GM18508 (cell line): ENCODE data around the gene NPLOC4.

Experiments used
- ATAC-seq: cut with Tn5 transposase; IDR thresholded peaks from one replicate; pipeline ENCODE4 v1.9.1; 2021; ENCODE audit warnings: moderate number of reproducible peaks; ENCODE audit not compliant: insufficient read depth, unreplicated experiment

Gene NPLOC4

DNA sequence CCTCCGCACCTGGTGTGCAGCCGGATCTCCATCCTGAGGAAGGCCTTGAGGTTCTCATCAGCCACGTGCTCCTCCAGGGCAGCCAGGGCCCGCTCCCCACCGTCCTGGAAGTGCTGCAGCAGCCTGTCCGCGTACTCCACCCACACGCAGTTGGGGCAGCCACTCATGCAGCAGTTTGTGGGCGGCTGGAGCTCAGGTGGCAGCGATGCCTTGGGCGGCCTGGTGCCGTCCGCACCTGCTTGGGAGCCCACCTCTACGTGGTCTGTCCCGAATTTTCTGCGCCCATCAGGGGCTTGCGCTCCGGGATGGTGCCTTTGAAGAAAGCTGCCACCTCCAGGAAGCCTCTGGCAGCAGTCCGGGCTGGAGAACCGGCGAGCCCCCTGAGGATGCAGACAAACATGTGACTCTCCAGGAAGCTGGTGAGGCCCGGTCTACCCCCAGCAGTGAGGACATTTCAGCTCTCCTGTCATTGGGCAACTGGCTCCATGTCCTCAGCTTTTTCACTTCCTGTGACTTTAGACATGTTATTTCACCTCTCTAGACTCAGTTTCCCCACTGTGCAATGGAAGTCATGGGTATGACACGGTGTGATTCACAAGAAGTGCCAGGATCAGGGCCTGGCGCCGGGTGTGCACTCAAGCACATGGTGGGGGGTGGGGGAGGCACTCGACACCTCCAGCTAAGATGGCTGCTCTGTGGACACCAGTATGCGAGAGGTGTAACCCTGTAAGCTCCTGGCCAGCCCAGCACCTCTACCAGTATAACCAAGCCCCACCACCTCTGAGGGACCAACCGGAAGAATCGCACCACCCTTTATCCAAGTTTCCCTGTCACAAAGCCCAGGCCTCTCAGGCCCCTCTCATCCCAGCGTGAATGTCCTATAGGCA lies 28.5 kb upstream of the NPLOC4 start:
- ATAC-seq = no peak

DNA sequence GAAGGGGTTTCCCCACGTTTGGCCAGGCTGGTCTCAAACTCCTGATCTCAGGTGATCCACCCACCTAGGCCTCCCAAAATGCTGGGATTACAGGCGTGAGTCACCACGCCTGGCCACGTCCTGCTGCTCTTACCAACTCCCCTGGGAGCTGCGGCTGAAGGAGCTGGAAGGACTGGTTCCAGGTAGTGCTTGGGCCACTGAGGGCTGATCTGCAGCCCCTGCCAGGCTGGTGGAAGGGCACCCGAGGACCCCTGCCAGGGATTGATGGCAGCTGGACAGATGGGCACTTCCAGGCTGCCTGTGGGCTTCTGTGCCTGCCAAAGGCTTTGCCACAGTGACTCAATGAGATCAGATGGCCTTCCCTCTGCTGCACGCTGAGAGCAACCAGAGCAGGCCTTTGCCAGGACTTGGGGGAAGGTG lies 27.1 kb upstream of the NPLOC4 start:
- no peak for ATAC-seq

DNA sequence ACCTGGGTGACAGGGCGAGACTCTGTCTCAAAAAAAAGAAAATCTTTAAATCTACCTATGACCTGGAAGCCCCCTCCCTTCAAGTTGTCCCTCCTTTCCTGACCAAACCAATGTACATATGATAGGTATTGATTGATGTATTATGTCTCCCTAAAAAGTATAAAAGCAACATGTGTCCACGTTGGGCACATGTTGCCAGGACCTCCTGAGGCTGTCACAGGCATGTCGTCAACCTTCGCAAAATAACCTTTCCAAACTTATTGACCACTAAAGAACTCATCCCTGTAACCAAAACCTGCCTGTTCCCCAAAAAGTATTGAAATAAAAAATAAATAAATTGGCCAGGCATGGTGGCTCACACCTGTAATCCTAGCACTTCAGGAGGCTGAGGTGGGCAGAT lies 25.1 kb upstream of the NPLOC4 start:
- ATAC-seq = no peak

DNA sequence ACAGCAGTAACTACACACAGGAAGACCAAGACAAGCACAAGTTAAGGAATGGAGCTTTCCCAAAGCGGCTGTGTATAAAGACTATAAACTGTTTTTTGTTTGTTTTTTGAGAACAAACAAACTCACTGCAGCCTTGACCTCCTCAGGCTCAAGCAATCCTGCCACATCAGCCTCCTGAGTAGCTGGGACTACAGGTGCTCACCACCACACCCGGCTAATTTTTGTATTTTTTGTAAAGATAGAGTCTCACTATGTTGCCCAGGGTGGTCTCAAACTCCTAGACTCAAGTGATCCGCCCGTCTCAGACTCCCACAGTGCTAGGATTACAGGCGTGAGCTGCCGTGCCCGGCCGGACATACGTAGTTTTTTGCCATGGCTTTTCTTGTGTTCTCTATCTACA lies 23.5 kb upstream of the NPLOC4 start:
- ATAC-seq = no peak

DNA sequence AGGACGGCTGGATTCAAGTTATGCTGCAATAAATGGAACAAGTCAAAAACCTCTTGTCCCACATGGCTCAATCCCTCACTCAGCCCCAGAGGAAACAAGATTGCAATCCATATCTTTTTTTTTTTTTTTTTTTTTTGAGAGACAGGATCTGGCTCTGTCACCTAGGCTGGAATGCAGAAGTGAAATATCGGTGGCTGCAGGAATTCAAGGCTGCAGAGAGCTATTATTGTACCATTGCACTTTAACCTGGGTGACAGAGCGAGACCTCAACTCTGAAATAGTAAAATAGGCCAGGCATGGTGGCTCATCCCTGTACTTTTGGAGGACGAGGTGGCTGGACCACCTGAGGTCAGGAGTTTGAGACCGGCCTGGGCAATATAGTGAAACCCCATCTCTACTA lies 22.1 kb upstream of the NPLOC4 start:
- ATAC-seq = no peak

DNA sequence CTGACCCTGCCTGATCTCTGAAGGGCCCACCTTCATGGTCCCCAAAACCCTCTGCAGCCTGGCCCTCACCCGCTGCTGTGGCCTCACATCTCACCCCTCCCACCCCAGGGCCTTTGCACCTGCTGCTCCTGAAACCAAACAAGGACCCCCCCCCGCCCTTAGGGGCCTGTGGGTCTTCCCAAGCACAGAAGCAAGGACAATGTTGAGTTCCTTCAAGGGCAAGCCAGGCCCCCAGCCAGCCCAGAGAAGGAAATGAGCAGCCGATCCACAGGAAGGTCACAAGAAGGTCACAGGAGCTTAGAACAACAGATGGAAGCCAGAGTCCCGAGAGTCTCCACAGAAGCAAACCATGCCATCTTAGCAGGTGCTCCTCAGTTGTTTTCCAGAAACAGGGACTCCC lies 19.9 kb upstream of the NPLOC4 start:
- ATAC-seq = no peak

DNA sequence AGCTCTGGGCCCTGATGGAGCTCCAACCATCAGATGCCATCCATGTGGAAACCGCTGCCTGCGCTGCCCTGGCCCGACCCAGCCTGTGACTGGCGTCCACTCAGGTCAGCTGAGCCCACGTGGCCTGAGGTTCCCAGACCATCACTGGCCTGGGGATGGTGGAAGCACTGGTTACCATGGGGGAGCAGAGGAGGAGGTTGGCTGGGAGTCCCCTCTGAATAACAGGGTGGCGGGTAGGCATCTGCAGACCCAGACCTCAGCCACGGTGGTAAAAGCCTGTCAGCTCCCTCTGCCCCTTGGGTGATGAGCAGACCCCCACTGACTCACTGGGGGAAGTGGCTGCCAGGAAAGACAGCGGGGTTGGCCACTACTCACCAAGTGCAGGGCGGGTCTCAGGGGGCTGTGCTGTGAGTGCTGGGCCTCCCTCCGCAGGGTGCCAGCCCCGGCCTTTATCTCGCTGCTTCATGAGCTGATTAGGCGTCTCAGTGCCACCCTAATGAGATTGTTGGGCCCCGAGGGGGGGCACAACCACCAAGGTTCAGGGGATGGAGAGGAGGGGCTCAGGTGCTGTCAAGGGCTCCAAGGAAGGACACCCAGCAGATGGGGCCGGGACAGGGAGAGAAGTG lies 19.3 kb upstream of the NPLOC4 start, which contains the start of gene PDE6G:
PDE6G (minus strand) TSS at position 425 of the 626 bp plus-strand sequence. CDS start 3,237 bp downstream, outside the sequence.
- no peak for ATAC-seq

DNA sequence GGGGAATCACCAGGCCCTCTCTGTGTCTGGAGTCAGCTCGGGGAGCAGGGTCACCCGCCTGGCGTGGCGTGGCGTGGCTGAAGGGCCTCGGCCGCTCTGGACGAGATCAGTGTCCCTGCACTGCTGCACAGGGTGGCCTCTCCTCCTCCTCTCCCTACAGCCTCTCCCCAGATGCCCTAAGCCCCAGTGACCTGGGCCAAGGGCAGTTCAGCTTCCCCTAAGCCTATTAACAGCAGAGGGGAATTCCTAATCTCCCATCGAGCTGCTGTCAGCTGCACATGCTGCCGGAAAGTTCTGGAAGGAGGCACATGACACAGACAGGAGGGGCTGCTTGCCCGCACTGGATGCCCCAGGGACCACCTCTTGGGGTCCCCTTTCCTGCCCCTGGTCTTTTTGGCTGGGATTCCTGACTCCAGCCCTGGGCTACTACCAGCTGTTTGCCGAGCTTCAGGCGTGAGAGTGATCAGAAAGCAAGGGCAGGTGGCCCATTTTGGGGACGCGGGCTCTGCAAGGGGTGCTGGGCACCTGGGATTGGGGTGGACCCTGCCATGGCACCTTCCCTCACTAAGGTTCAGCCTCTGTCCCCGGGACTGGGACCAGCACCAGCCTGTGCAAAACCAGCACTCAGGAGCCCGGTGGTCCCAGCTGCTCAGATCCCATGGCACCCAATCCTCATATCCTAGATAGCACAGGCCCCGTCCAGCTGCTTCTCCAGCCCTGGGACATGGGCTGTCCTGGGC lies 18.6 kb upstream of the NPLOC4 start:
- no peak for ATAC-seq

DNA sequence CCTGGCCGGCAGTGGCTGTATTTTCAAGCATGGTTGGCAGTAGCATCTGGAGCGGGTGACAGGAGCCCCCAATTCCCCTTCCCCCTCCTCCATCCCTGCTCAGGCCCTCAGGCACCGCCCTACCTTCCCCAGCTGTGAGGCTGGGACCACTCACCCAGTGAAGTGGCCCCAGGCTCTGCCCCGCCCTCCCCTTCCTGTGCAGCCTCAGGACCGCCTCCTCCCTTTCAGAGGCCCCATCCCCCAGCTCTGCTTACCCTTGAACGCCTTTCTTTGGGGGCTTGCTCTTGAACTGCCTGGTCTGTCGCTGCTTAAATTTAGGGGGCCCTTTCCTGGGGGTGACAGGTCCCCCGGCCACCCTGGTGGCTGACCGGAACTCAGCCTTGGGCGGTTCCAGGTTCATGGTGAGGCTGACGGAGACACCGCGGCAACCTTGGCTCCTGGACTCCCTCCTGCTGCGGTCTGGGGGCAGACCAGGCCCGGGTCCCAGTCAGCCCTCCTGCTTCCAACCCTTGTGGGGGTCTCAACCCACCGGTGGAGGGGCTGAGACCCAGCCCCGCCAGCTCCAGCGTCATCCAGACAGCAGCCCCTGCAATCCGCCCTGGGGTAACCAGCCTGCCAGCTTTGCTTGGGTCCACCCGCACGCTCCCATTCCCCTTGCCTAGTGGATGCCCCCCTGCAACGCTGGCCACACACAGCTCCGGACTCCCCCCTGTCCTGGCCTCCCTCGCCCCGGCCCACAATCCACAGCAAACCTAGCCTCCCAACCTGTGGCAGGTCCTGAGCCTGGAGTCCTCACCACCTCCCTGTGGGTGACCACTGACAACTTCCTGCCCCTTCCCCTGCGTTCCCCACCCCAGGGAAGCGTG lies 16.2 kb upstream of the NPLOC4 start:
- ATAC-seq = no peak

DNA sequence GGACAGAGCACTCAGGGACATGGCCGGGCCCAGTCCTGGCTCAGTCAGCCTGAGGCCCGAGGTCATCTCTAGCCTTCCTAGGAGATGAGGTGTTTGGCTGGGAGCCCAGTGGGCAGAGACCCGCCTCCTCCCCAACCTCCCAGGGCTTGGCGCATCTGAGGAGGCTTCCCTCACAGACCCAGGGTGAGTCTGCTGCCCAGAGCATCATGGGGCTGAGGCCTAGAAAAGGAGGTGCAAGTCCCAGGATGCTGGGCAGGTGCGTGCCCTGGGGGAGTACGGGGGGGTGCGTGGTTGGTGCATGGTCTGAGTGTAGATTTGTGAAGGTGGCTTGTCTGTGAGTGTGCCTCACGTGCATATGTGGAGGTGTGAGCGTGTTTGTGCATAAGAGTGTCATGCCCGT lies 14.8 kb upstream of the NPLOC4 start:
- ATAC-seq = no peak

DNA sequence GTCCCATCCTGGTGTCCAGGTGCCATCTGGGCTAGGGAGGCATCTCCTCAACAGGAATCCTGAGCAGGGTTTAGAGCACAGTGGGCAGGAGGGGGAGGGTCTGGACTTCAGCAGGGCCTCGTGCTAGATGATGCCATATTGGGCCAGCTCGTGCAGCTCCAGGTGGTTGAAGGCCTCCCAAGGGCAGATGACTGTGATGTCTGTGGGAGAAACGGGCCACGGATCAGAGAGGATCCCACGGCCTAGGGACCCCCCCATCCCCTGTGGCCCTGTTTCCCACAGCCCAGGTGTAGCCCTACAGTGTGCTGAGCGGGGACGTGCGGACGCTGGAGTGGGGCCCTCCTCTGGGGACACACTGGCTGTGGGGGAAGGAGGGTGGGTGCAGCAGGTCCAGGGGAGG lies 14.0 kb upstream of the NPLOC4 start:
- no peak for ATAC-seq

DNA sequence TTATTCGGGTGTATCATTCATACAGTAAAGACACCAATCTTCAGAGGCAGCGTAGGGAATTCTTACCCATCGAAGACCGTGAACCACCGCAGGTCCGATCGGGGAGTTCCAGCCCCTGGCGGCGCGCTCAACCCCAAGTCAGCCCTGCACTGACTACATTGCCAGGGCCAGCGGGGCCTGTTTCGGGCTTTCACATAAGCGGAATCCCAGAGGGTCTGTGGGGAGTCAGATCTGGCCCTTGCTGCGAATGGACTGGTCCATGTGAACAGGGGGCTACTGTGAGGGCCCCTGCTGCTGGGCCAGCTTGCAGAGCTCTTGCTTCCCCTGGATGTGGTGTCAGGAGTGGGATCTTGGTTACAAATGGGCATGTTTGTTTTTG lies 11.8 kb upstream of the NPLOC4 start:
- ATAC-seq = no peak

DNA sequence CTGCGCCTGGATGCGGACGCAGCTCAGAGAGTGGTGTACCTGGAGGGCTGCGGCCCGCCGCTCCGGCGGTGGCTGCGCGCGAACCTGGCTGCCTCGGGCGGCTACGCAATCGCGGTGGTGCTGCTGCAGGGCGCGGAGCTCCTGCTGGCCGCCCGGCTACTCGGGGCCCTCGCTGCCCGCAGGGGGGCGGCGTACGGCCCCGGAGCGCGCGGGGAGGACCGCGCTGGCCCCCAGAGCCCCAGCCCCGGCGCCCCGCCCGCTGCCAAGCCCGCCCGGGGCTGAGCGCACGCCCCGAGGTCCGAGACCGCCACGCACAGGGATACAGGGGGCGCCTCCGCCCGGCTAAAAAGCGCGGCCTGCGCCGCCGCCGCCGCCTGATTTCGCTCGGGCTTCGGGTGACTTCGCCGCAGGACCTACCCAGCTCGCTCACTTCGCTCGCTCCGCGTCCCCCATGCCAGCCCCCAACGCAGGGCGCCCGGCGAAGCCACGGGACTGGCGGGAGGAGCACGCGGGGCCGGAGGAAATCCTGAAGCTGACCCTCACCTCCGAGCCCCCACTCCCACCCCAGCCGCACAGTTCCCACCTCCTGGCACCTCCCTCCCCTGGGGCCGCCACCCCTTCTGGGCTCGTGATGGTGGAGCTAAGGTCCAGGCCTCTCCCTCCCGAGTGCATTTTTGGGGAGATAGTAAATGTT lies 11.2 kb upstream of the NPLOC4 start:
- no peak for ATAC-seq

DNA sequence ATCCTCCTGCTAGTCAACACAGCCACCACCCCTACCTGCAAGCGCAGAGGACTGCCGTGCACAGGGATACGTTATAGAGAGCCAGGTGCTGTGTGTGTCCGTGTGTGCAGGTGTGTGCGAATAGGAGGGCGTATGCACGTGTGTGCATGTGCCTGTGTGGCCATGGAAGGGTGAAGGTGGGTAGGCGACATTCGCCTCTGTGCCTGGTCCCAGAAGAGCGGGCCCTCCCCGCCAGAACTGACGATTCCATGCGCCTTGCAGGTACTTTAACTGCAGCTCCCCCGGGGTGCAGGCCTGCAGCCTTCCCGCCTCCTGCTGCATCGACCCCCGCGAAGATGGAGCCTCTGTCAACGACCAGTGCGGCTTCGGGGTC lies 10.7 kb upstream of the NPLOC4 start:
- no peak for ATAC-seq

DNA sequence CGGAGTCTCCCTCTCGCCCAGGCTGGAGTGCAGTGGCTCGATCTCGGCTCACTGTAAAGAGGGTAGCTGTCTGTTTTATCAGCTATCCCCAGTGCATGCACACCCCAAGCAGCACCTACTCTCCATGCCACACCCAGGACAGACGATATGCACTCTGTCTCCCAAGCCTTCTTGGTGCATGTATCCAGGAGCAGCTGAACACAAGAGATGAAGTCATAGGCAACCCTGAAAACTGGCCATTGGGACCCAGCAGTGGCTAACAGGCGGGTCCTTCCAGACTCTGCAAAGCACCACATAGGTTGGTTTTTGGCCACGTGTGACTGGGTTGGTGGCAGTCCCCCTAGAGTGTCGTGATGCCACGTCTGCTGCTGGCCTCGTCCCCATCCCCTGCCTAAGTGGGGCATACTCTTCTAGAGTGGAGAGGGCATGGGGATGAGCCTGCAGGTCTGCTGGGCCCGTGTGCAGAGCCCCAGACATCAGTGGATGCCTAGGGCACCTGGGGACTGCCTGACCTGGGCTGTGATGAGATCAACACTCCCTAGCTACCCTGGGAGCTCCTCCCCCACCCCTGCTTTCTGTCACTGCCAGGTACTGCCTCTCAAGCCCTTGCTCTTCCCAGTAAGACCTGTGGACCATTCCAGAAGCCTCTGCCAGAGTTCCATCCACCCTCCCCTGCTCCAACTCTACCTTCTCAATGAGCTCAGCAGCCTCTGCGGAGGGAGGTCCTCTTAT lies 10.1 kb upstream of the NPLOC4 start:
- no peak for ATAC-seq

DNA sequence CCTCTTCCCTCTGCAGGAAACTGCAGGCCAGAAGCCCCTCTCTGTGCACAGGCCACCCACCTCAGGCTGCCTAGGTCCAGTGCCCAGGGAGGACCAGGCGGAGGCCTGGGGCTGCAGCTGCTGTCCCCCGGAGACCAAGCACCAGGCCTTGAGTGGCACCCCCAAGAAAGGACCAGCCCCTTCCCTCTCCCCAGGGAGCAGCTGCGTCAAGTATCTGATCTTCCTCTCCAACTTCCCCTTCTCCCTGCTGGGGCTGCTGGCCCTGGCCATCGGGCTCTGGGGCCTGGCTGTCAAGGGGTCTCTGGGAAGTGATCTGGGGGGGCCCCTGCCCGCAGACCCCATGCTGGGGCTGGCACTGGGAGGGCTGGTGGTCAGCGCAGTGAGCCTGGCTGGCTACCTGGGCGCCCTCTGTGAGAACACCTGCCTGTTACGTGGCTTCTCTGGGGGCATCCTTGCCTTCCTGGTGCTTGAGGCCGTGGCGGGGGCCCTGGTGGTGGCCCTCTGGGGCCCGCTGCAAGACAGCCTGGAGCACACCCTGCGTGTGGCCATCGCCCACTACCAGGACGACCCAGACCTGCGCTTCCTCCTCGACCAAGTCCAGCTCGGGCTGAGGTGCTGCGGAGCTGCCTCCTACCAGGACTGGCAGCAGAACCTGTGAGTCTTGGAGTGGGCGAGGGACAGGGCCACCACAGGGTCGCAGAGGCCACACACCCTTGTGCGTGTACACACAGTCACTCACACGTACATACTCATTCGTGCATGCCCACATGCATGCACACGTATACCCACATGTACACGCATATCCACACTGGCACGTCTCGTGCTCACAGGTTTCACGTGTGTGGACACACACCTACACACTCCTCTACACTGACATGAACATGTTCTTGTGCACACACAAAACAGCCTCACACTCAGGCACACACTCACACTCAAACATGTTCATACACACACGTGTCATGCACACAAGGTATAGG lies 8.4 kb upstream of the NPLOC4 start:
- ATAC-seq = no peak

DNA sequence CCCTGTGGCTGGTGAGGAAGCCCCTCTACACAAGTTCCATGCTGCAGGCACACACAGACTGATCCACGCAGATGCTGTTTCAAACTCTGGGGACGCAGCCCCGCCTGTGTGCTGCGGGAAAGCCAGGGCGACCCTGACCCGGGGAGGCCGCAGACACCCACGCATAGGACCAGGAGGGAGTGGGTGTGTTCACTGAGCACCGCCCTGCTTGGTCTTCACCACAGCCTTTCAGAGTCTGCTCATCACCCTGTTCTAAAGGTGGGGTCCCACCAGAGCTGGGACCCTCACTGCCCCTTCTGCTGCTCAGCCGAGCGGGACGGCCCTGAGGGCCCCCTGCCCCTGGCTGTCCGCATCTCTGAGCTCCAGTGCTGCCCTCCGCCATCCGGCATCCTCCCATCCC lies 7.6 kb upstream of the NPLOC4 start:
- ATAC-seq = no peak
